Lower lobe of right lung (tissue), 2 donors: Measurements from ENCODE around the gene DUSP9. TPM values are rescaled to one million over a fixed set of nuclear protein-coding genes. Genes with fewer than 3 reads are reported as not detected.

Experiments used
- ATAC-seq, 2 donors: fragments of 200-7000 bp; cut with Tn5 transposase; one replicate each; pipeline ENCODE4 v1.9.1; 2020 to 2022; ENCODE audit warnings: mild to moderate bottlenecking in 2 of 2, moderate library complexity in 2 of 2
- DNase-seq: peaks from one replicate; pipeline ENCODE4 v3.0.0-alpha.2; 2020
- H3K27ac ChIP-seq: fragments of 200-600 bp; one replicate; pipeline ENCODE4 v1.8.0; 2022
- H3K27me3 ChIP-seq: fragments of 200-600 bp; one replicate; pipeline ENCODE4 v1.8.0; 2022; ENCODE audit warnings: low read depth
- H3K36me3 ChIP-seq: fragments of 200-600 bp; one replicate; pipeline ENCODE4 v1.8.0; 2022; ENCODE audit warnings: mild to moderate bottlenecking
- H3K4me1 ChIP-seq: fragments of 200-600 bp; one replicate; pipeline ENCODE4 v1.8.0; 2022
- H3K4me3 ChIP-seq: fragments of 200-600 bp; one replicate; pipeline ENCODE4 v1.8.0; 2022; ENCODE audit warnings: mild to moderate bottlenecking
- H3K9me3 ChIP-seq: fragments of 200-600 bp; one replicate; pipeline ENCODE4 v1.8.0; 2022
- CTCF ChIP-seq: fragments of 200-600 bp; IDR thresholded peaks from one replicate; pipeline ENCODE4 v1.8.0; 2022; ENCODE audit warnings: antibody characterized with exemption, mild to moderate bottlenecking
- intact Hi-C: fragments of 100-400 bp; cut with DNase I; formaldehyde crosslinking; loops from one replicate; pipeline ENCODE4 v1.11.0; 2022
- total RNA-seq: library from RNA; stranded (reverse); fragmentation: NEBNext Ultra II Directional; extraction: Animal tissue kit (Norgen Biotek cat#: 25700); gene quantifications from one replicate; pipeline ENCODE4 v1.2.1, GENCODE V29; 2021
- donor health status: DM: no; HTN: yes; CAD: no; lungs with severe emphysema.

DUSP9 gene
- total RNA-seq, 1 donor from 2014 or later = not detected

- Histone ChIP-seq H3K27ac (no peak overlapping the region), H3K4me1 (no peaks in the 10 kb centered on the region), H3K36me3 (no peaks in the 10 kb centered on the region), H3K27me3 (peaks cover 44% of the 10 kb centered on the region), H3K4me3 (no peak overlapping the region), H3K9me3 (no peaks in the 10 kb centered on the region)
- DNase-seq (peak; percentile 8), ATAC-seq (no peak)
- intact Hi-C loops = no loop called here
- TF ChIP-seq CTCF = no peak
Observed at GRCh38 chrX:153648358-153649177, 1.6 kb downstream of the DUSP9 start.

- Histone ChIP-seq H3K27ac (no peak overlapping the region), H3K4me1 (no peaks in the 10 kb centered on the region), H3K9me3 (no peaks in the 10 kb centered on the region), H3K36me3 (no peaks in the 10 kb centered on the region), H3K4me3 (no peak overlapping the region), H3K27me3 (peaks cover 40% of the 10 kb centered on the region)
- peak; percentile 81 to 90 for ATAC-seq
- peak; percentile 70 for DNase-seq
- intact Hi-C loops = no loop called here
- peak; percentile 41 for TF ChIP-seq CTCF
Observed at GRCh38 chrX:153649178-153649914, 2.3 kb downstream of the DUSP9 start.

GRCh38 chrX:153649915-153650782 is 3.1 kb downstream of the DUSP9 start:
- peaks cover 32% of the 10 kb centered on the region for H3K27me3 ChIP-seq

GRCh38 chrX:153650959-153651358 is 4.0 kb downstream of the DUSP9 start:
- no peak for TF ChIP-seq CTCF
- H3K36me3 ChIP-seq = no peaks in the 10 kb centered on the region
- H3K27ac ChIP-seq = no peak overlapping the region
- peak; percentile 17 for DNase-seq
- H3K9me3 ChIP-seq = no peaks in the 10 kb centered on the region
- no peaks in the 10 kb centered on the region for H3K4me1 ChIP-seq
- H3K27me3 ChIP-seq = peaks cover 29% of the 10 kb centered on the region
- no peak overlapping the region for H3K4me3 ChIP-seq
- no peak for ATAC-seq
- intact Hi-C loops = no loop called here

More at GRCh38 chrX:153649915-153650782, 3.1 kb downstream of the DUSP9 start:
- Histone ChIP-seq H3K4me1 (no peaks in the 10 kb centered on the region), H3K36me3 (no peaks in the 10 kb centered on the region), H3K4me3 (no peak overlapping the region), H3K27ac (no peak overlapping the region), H3K9me3 (no peaks in the 10 kb centered on the region)
- TF ChIP-seq CTCF = no peak
- intact Hi-C loops = no loop called here
- DNase-seq (peak; percentile 21), ATAC-seq (no peak)

- TF ChIP-seq CTCF = no peak
- H3K27me3 ChIP-seq = peaks cover 26% of the 10 kb centered on the region
- DNase-seq (no peak), ATAC-seq (no peak)
- H3K36me3 ChIP-seq = no peaks in the 10 kb centered on the region
- no peak overlapping the region for H3K4me3 ChIP-seq
- H3K4me1 ChIP-seq = no peaks in the 10 kb centered on the region
- no peaks in the 10 kb centered on the region for H3K9me3 ChIP-seq
- intact Hi-C loops = no loop called here
- H3K27ac ChIP-seq = no peak overlapping the region
Observed at GRCh38 chrX:153651540-153652079, 4.6 kb downstream of the DUSP9 start.
